K562 (cell line): ENCODE measurements around the gene PMM1. TPM values are rescaled to one million over a fixed set of nuclear protein-coding genes. Genes with fewer than 3 reads are reported as not detected.
A peak's percentile ranks its signal among the peaks of the same experiment; 100 is the strongest.

Source experiments
- EP300 ChIP-seq: IDR thresholded peaks from 2 replicates; pipeline ENCODE4 v1.6.1; 2012; ENCODE audit warnings: low read length, improper control_type of control experiment
- GATAD2A ChIP-seq: fragments of 450-650 bp; IDR thresholded peaks from 2 replicates; pipeline ENCODE4 v1.6.1; 2017
- JUND ChIP-seq, 2 experiments: IDR thresholded peaks; 2 replicates in 1 of 2; 3 replicates in 1 of 2; pipeline ENCODE4 v1.6.1; 2011; ENCODE audit warnings: borderline replicate concordance in 2 of 2, low read depth in 2 of 2, low read length in 2 of 2, improper control_type of control experiment in 1 of 2, missing biosample characterization in 1 of 2, missing genetic modification characterization in 1 of 2, missing genetic modification reagents in 1 of 2
- NFIC ChIP-seq: fragments of 450-650 bp; IDR thresholded peaks from 2 replicates; pipeline ENCODE4 v1.6.1; 2017; ENCODE audit warnings: mild to moderate bottlenecking, inconsistent platforms
- PRDM10 ChIP-seq: fragments of 450-650 bp; IDR thresholded peaks from 2 replicates; pipeline ENCODE4 v1.6.1; 2018; ENCODE audit not compliant: partially characterized antibody
- TBL1XR1 ChIP-seq, 2 experiments: IDR thresholded peaks; 2 replicates each; pipeline ENCODE4 v1.6.1; 2012; ENCODE audit warnings: improper control_type of control experiment in 2 of 2, low read length in 2 of 2, mild to moderate bottlenecking in 1 of 2
- THRAP3 ChIP-seq: fragments of 450-650 bp; IDR thresholded peaks from 2 replicates; pipeline ENCODE4 v1.6.1; 2016; ENCODE audit warnings: mild to moderate bottlenecking, inconsistent platforms, borderline replicate concordance
- ZBTB7A ChIP-seq: IDR thresholded peaks from 2 replicates; pipeline ENCODE4 v1.6.1; 2011; ENCODE audit warnings: low read depth, mild to moderate bottlenecking, low read length, moderate library complexity, borderline replicate concordance; ENCODE audit not compliant: control insufficient read depth
- ZNF592 ChIP-seq: fragments of 450-650 bp; IDR thresholded peaks from 2 replicates; pipeline ENCODE4 v1.6.1; 2017; ENCODE audit warnings: antibody characterized with exemption, mild to moderate bottlenecking
- polyA plus RNA-seq, 8 experiments: library from polyadenylated mRNA; depleted of rRNA in 4 of 8; stranded (reverse) in 5 of 8; unstranded in 3 of 8; fragments of >200 nt; fragmentation: Nextera tagmentation in 2 of 8; fragmentation: Illumina TruSeq in 1 of 8; extraction: Ambion mirVana in 2 of 8; extraction: Trizol in 1 of 8; gene quantifications; 2 replicates each; pipeline versions ENCODE4 v1.2.1 to v1.2.3, GENCODE V29; 2011 to 2014; ENCODE audit warnings: inconsistent platforms in 1 of 8, missing spikeins in 1 of 8
- total RNA-seq, 7 experiments: library from RNA; depleted of rRNA in 6 of 7; stranded (reverse); fragments of >200 nt in 6 of 7; fragmentation: Illumina TruSeq in 2 of 7; extraction: Trizol in 2 of 7; gene quantifications; 2 replicates each; pipeline versions ENCODE4 v1.2.1 to v1.2.3, GENCODE V29; 2011 to 2021; ENCODE audit warnings: low replicate concordance in 1 of 7
- TF ChIP-seq, protein P1 (sequence below): sonication (generic); formaldehyde crosslinking; IDR thresholded peaks from 2 replicates; pipeline ENCODE4 v1.8.1; 2022; ENCODE audit warnings: missing genetic modification reagents

Gene PMM1
- total and polyA plus RNA-seq, 9 of the 15 experiments (the other 6 are each of a cell fraction or from before 2014, with no cell fraction given): 10.2 to 31.7 (median 20.3) TPM

DNA sequence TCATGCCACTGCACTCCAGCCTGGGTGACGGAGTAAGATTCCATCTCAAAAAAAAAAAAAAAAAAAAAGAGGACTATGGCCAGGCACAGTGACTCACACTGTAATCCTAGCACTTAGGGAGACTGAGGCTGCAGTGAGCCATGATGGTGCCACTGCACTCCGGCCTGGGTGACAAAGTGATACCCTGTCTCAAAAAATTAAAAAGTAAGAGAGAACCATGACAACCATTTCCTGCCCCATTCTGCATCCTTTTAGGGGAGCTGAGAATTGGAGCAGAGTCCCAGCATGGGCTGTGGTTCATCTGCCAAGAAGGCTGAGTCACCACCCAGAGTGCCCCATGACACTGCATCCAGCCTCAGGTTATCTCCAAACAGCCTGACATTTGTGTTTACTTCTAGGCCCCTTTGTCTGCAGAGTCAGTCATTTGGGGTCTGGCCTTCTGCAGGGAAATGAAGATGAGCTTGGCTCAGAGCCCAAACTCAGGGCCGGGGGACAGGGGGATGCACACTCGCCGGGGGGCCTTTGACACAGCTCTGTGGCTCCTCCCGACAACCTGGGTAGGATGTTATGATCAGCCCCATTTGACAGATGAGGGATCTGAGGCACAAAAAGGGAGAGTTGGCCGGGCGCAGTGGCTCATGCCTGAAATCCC is 24.1 kb downstream of the PMM1 start (continued):
- peak; percentile 91 for TF ChIP-seq JUND (IDR thresholded peaks at IDR 0.05; ENCODE audit: borderline replicate concordance, low read depth, low read length)
- TF ChIP-seq JUND (tag; IDR thresholded peaks at IDR 0.05; ENCODE audit: borderline replicate concordance, low read depth, low read length): peak; percentile 91; the same call in 2 of the 3 replicates
- TF ChIP-seq GATAD2A: peak; percentile 76; the same call in 1 of the 2 replicates
- TF ChIP-seq, protein P1, sequence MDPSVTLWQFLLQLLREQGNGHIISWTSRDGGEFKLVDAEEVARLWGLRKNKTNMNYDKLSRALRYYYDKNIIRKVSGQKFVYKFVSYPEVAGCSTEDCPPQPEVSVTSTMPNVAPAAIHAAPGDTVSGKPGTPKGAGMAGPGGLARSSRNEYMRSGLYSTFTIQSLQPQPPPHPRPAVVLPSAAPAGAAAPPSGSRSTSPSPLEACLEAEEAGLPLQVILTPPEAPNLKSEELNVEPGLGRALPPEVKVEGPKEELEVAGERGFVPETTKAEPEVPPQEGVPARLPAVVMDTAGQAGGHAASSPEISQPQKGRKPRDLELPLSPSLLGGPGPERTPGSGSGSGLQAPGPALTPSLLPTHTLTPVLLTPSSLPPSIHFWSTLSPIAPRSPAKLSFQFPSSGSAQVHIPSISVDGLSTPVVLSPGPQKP: no peak
- no peak for TF ChIP-seq PRDM10
- TF ChIP-seq THRAP3: no peak
- peak; percentile 93 for TF ChIP-seq NFIC
- TF ChIP-seq ZNF592: peak; percentile 79
- peak; percentile 57; the same call in 1 of the 2 replicates for TF ChIP-seq EP300
- peak; percentile 69 for TF ChIP-seq ZBTB7A
- peak in 1 of 2 experiments; percentile 45; a peak in 1 of 4 replicates for TF ChIP-seq TBL1XR1 (IDR thresholded peaks at IDR 0.05; ENCODE audit: low read length in 2 of 2)
